Measurements from ENCODE around the gene PAX2. TPM values are rescaled to one million over a fixed set of nuclear protein-coding genes. Genes with fewer than 3 reads are reported as not detected.
A peak's percentile ranks its signal among the peaks of the same experiment; 100 is the strongest.

The PAX2 gene
- total RNA-seq, 1 donor from 2014 or later, result 17.4 TPM

- Mint-ChIP-seq H3K4me1 (ENCODE audit: unreplicated experiment) (peaks cover 11% of the 10 kb centered on the region), H3K36me3 (ENCODE audit: low read depth, unreplicated experiment) (peaks cover 4% of the 10 kb centered on the region), H3K27ac (ENCODE audit: unreplicated experiment) (peak overlapping the region; percentile 78), H3K9me3 (ENCODE audit: unreplicated experiment) (no peaks in the 10 kb centered on the region), H3K27me3 (ENCODE audit: unreplicated experiment) (peaks cover 35% of the 10 kb centered on the region), H3K4me3 (ENCODE audit: unreplicated experiment) (peak overlapping the region; percentile 93)
- TF ChIP-seq CTCF (IDR thresholded peaks at IDR 0.05; ENCODE audit: unreplicated experiment), result no peak
- DNase-seq (ENCODE audit: low spot score), result peak; percentile 41
These were observed 29.7 kb upstream of the PAX2 start for GRCh38 chr10:100715445-100716385.

- Mint-ChIP-seq H3K27ac (ENCODE audit: unreplicated experiment) (no peak overlapping the region), H3K36me3 (ENCODE audit: low read depth, unreplicated experiment) (peaks cover 4% of the 10 kb centered on the region), H3K4me1 (ENCODE audit: unreplicated experiment) (peaks cover 14% of the 10 kb centered on the region), H3K27me3 (ENCODE audit: unreplicated experiment) (peaks cover 31% of the 10 kb centered on the region), H3K4me3 (ENCODE audit: unreplicated experiment) (no peak overlapping the region), H3K9me3 (ENCODE audit: unreplicated experiment) (no peaks in the 10 kb centered on the region)
- no peak for DNase-seq (ENCODE audit: low spot score)
- no peak for TF ChIP-seq CTCF (IDR thresholded peaks at IDR 0.05; ENCODE audit: unreplicated experiment)
These were observed 28.2 kb upstream of the PAX2 start for GRCh38 chr10:100717166-100717565.

- Mint-ChIP-seq H3K27ac (ENCODE audit: unreplicated experiment) (no peak overlapping the region), H3K27me3 (ENCODE audit: unreplicated experiment) (peaks cover 28% of the 10 kb centered on the region), H3K9me3 (ENCODE audit: unreplicated experiment) (no peaks in the 10 kb centered on the region), H3K36me3 (ENCODE audit: low read depth, unreplicated experiment) (peaks cover 5% of the 10 kb centered on the region), H3K4me3 (ENCODE audit: unreplicated experiment) (no peak overlapping the region), H3K4me1 (ENCODE audit: unreplicated experiment) (peaks cover 14% of the 10 kb centered on the region)
- no peak for DNase-seq (ENCODE audit: low spot score)
- no peak for TF ChIP-seq CTCF (IDR thresholded peaks at IDR 0.05; ENCODE audit: unreplicated experiment)
These were observed 27.1 kb upstream of the PAX2 start for GRCh38 chr10:100718197-100718742.

- no peaks in the 10 kb centered on the region for H3K9me3 Mint-ChIP-seq (ENCODE audit: unreplicated experiment)
- H3K4me3 Mint-ChIP-seq (ENCODE audit: unreplicated experiment), result no peak overlapping the region
- H3K36me3 Mint-ChIP-seq (ENCODE audit: low read depth, unreplicated experiment), result peaks cover 6% of the 10 kb centered on the region
- no peak for TF ChIP-seq CTCF (IDR thresholded peaks at IDR 0.05; ENCODE audit: unreplicated experiment)
- H3K27ac Mint-ChIP-seq (ENCODE audit: unreplicated experiment), result no peak overlapping the region
- H3K4me1 Mint-ChIP-seq (ENCODE audit: unreplicated experiment), result peaks cover 10% of the 10 kb centered on the region
- H3K27me3 Mint-ChIP-seq (ENCODE audit: unreplicated experiment), result peaks cover 18% of the 10 kb centered on the region
- DNase-seq (ENCODE audit: low spot score), result no peak
These were observed 22.2 kb upstream of the PAX2 start for GRCh38 chr10:100723180-100723579.
